HepG2 (cell line): ENCODE measurements around the gene HLA-DPA1. TPM values are rescaled to one million over a fixed set of nuclear protein-coding genes. Genes with fewer than 3 reads are reported as not detected.

Source experiments
- ATAC-seq: fragments of 200-7000 bp; cut with Tn5 transposase; 3 replicates; pipeline ENCODE4 v1.9.1; 2020; ENCODE audit warnings: mild to moderate bottlenecking, moderate library complexity
- BruUV-seq: library from RNA; stranded (reverse); fragments of 400-500 nt; replicated peaks from 2 replicates; lab custom pipeline; 2021; lab: Mats Ljungman, UMichigan
- CTCF ChIA-PET: fragments of 300-600 bp; formaldehyde crosslinking; extraction: SDS; loops from one replicate; lab custom pipeline; 2021; ENCODE audit warnings: low total read pairs, inconsistent platforms, low intra/inter-chr PET ratio; lab: Yijun Ruan, JAX
- POLR2A ChIA-PET: fragments of 350-600 bp; sonication (Branson Sonifier 250); formaldehyde crosslinking; loops from one replicate; lab custom pipeline; 2020; ENCODE audit warnings: antibody characterized with exemption, inconsistent platforms; lab: Yijun Ruan, JAX
- DNase-seq: peaks from one replicate; pipeline ENCODE4 v3.0.0-alpha.2; 2015; ENCODE audit warnings: low spot score
- FAIRE-seq: peaks from 3 replicates; lab custom pipeline; 2011; peaks lifted over from hg19 to GRCh38; lab: Jason Lieb, UNC
- H2AFZ ChIP-seq: one replicate; pipeline ENCODE4 v1.6.1; 2011; ENCODE audit warnings: low read length, inconsistent platforms
- H3K27ac ChIP-seq: fragments of 300-600 bp; 3 replicates; pipeline ENCODE4 v1.8.0; 2011; ENCODE audit warnings: mixed run types, mild to moderate bottlenecking, mixed read lengths, low read length, inconsistent platforms; ENCODE audit not compliant: insufficient read depth; ENCODE audit errors: extremely low read length
- H3K27me3 ChIP-seq, 2 experiments: fragments of 200-600 bp in 1 of 2; 2 replicates in 1 of 2; 3 replicates in 1 of 2; pipeline versions ENCODE4 v1.6.0 to v1.8.0; 2011; ENCODE audit warnings: low read length in 2 of 2, mild to moderate bottlenecking in 2 of 2, moderate library complexity in 2 of 2, inconsistent platforms in 1 of 2; ENCODE audit not compliant: insufficient read depth in 2 of 2, control insufficient read depth in 1 of 2
- H3K36me3 ChIP-seq, 2 experiments: fragments of 200-600 bp in 1 of 2; replicated peaks in 1 of 2; 2 replicates in 1 of 2; 3 replicates in 1 of 2; pipeline versions ENCODE4 v1.5.1 to v1.8.0; 2011; ENCODE audit warnings: low read length in 2 of 2, inconsistent platforms in 1 of 2; ENCODE audit not compliant: insufficient read depth in 2 of 2, control insufficient read depth in 1 of 2
- H3K4me1 ChIP-seq: 2 replicates; pipeline ENCODE4 v1.5.1; 2012; ENCODE audit warnings: low read length, inconsistent platforms; ENCODE audit not compliant: insufficient read depth
- H3K4me2 ChIP-seq: 2 replicates; pipeline ENCODE4 v1.6.0; 2011; ENCODE audit warnings: low read depth, low read length, inconsistent platforms
- H3K4me3 ChIP-seq, 3 experiments: fragments of 200-600 bp in 1 of 3; sonication (generic), shearing (Covaris generic) in 1 of 3; replicated peaks in 1 of 3; 2 replicates each; pipeline ENCODE4 v1.5.1; 2011 to 2016; ENCODE audit warnings: low read length in 3 of 3, inconsistent platforms in 2 of 3, low read depth in 2 of 3, mild to moderate bottlenecking in 2 of 3, control low read depth in 1 of 3, mixed read lengths in 1 of 3; ENCODE audit not compliant: insufficient read depth in 1 of 3
- H3K79me2 ChIP-seq: one replicate; pipeline ENCODE4 v1.6.1; 2011; ENCODE audit warnings: low read length, inconsistent platforms; ENCODE audit not compliant: insufficient read depth
- H3K9ac ChIP-seq: 2 replicates; pipeline ENCODE4 v1.6.0; 2011; ENCODE audit warnings: mild to moderate bottlenecking, low read depth, low read length, inconsistent platforms; ENCODE audit not compliant: insufficient read depth
- H3K9me3 ChIP-seq: 2 replicates; pipeline ENCODE4 v1.5.1; 2012; ENCODE audit warnings: mild to moderate bottlenecking, low read length
- H4K20me1 ChIP-seq: 2 replicates; pipeline ENCODE4 v1.6.0; 2011; ENCODE audit warnings: inconsistent platforms, mild to moderate bottlenecking, low read length, moderate library complexity; ENCODE audit not compliant: insufficient read depth
- AGO1 ChIP-seq: fragments of 200-400 bp; formaldehyde crosslinking; IDR thresholded peaks from 2 replicates; pipeline ENCODE4 v1.6.1; 2017; ENCODE audit warnings: mild to moderate bottlenecking, low read depth, low read length, moderate library complexity; ENCODE audit not compliant: poor library complexity, severe bottlenecking
- ATF7-NPFF ChIP-seq: sonication (generic); formaldehyde crosslinking; IDR thresholded peaks from 2 replicates; pipeline ENCODE4 v1.8.1; 2023; ENCODE audit warnings: mild to moderate bottlenecking, low read depth, missing genetic modification reagents, moderate library complexity
- CERS6 ChIP-seq: sonication (generic); formaldehyde crosslinking; IDR thresholded peaks from 2 replicates; pipeline ENCODE4 v1.5.0; 2020; ENCODE audit warnings: missing genetic modification reagents
- E2F2 ChIP-seq: sonication (generic); formaldehyde crosslinking; IDR thresholded peaks from 2 replicates; pipeline ENCODE4 v1.4.0; 2020; ENCODE audit warnings: missing genetic modification reagents, borderline replicate concordance
- HHEX ChIP-seq: IDR thresholded peaks from 2 replicates; pipeline ENCODE4 v1.6.1; 2016; ENCODE audit warnings: control low read depth
- IKZF5 ChIP-seq: IDR thresholded peaks from 2 replicates; pipeline ENCODE4 v1.6.1; 2018; ENCODE audit warnings: missing genetic modification reagents, mild to moderate bottlenecking, missing compliant biosample characterization
- JUNB ChIP-seq: sonication (generic); formaldehyde crosslinking; IDR thresholded peaks from 2 replicates; pipeline ENCODE4 v1.8.0; 2022; ENCODE audit warnings: missing genetic modification reagents, mild to moderate bottlenecking, borderline replicate concordance
- PCBP2 ChIP-seq: fragments of 200-400 bp; formaldehyde crosslinking; optimal IDR thresholded peaks from 2 replicates; pipeline ENCODE3; 2018; ENCODE audit warnings: low read length, low read depth; ENCODE audit not compliant: poor library complexity, severe bottlenecking
- RFX5 ChIP-seq: IDR thresholded peaks from 2 replicates; pipeline ENCODE4 v1.6.1; 2011; ENCODE audit warnings: low read depth, low read length, improper control_type of control experiment
- SMARCE1 ChIP-seq: fragments of 450-650 bp; IDR thresholded peaks from 2 replicates; pipeline ENCODE4 v1.6.1; 2017; ENCODE audit warnings: borderline replicate concordance
- TFDP2 ChIP-seq: sonication (generic); formaldehyde crosslinking; IDR thresholded peaks from 2 replicates; pipeline ENCODE4 v1.4.0; 2020; ENCODE audit warnings: missing genetic modification reagents
- U2AF2 ChIP-seq: fragments of 200-400 bp; formaldehyde crosslinking; IDR thresholded peaks from 2 replicates; pipeline ENCODE4 v1.6.1; 2017; ENCODE audit warnings: low read depth, mild to moderate bottlenecking, low read length
- ZBTB37 ChIP-seq: sonication (generic); formaldehyde crosslinking; IDR thresholded peaks from 2 replicates; pipeline ENCODE4 v1.4.0; 2020; ENCODE audit warnings: mild to moderate bottlenecking, missing genetic modification reagents
- ZMYM2 ChIP-seq: sonication (generic); formaldehyde crosslinking; IDR thresholded peaks from 2 replicates; pipeline ENCODE4 v1.8.0; 2022; ENCODE audit warnings: mild to moderate bottlenecking, missing genetic modification reagents
- ZNF138 ChIP-seq: sonication (generic); formaldehyde crosslinking; IDR thresholded peaks from 2 replicates; pipeline ENCODE4 v1.5.0; 2020; ENCODE audit warnings: mild to moderate bottlenecking, low read depth, missing genetic modification reagents
- ZNF484 ChIP-seq: sonication (generic); formaldehyde crosslinking; IDR thresholded peaks from 2 replicates; pipeline ENCODE4 v1.5.1; 2020; ENCODE audit warnings: mild to moderate bottlenecking, low read depth, missing genetic modification reagents, borderline replicate concordance
- ZNF773 ChIP-seq: sonication (generic); formaldehyde crosslinking; IDR thresholded peaks from 2 replicates; pipeline ENCODE4 v1.4.0; 2020; ENCODE audit warnings: missing genetic modification reagents, borderline replicate concordance
- ZNF790 ChIP-seq: sonication (generic); formaldehyde crosslinking; IDR thresholded peaks from 2 replicates; pipeline ENCODE4 v1.8.0; 2022; ENCODE audit warnings: missing genetic modification reagents, mild to moderate bottlenecking, borderline replicate concordance
- ZSCAN20 ChIP-seq: sonication (generic); formaldehyde crosslinking; IDR thresholded peaks from 2 replicates; pipeline ENCODE4 v1.4.0; 2020; ENCODE audit warnings: missing genetic modification reagents, mild to moderate bottlenecking, borderline replicate concordance
- ZSCAN9 ChIP-seq: IDR thresholded peaks from 2 replicates; pipeline ENCODE4 v1.6.1; 2016; ENCODE audit warnings: borderline replicate concordance
- WGBS: methylation state at CpG from one replicate; pipeline ENCODE4 v1.1.6; 2017; ENCODE audit warnings: low lambda C conversion rate; 5-methylcytosine and 5-hydroxymethylcytosine counted together
- in situ Hi-C: cut with HindIII; loops from 2 replicates; pipeline ENCODE4 v1.10.0; 2017; ENCODE audit warnings: low pct_unique_long_range_greater_than_20kb; ENCODE audit not compliant: extremely low pct_ligation_motif_present
- intact Hi-C: fragments of 100-400 bp; cut with micrococcal nuclease; formaldehyde crosslinking; loops from one replicate; pipeline ENCODE4 v1.10.0; 2022; ENCODE audit not compliant: unreplicated experiment
- polyA plus RNA-seq, 8 experiments: library from polyadenylated mRNA; depleted of rRNA in 3 of 8; stranded (reverse) in 7 of 8; unstranded in 1 of 8; fragments of >200 nt; fragmentation: Illumina TruSeq in 4 of 8; extraction: Trizol in 4 of 8; gene quantifications; 2 replicates each; pipeline versions ENCODE4 v1.2.1 to v1.2.3, GENCODE V29; 2011 to 2016; ENCODE audit warnings: low read depth in 4 of 8, missing spikeins in 1 of 8, mixed read lengths in 1 of 8; ENCODE audit not compliant: insufficient read depth in 1 of 8
- total RNA-seq, 5 experiments: library from RNA; depleted of rRNA; stranded (reverse); fragments of >200 nt; fragmentation: Illumina TruSeq; extraction: Trizol; gene quantifications; 2 replicates each; pipeline ENCODE4 v1.2.3, GENCODE V29; 2016; ENCODE audit warnings: low read depth in 1 of 5

HLA-DPA1 gene
- total and polyA plus RNA-seq, 2 of the 13 experiments (the other 11 are each of a cell fraction or from before 2014, with no cell fraction given), result not detected

- CTCF ChIA-PET, result no interaction called here
- Histone ChIP-seq H3K36me3 (no peaks in the 10 kb centered on the region), H3K79me2 (no peaks in the 10 kb centered on the region), H3K4me3 (no peak overlapping the region), H3K27ac (no peak overlapping the region), H3K9ac (no peak overlapping the region), H2AFZ (no peak overlapping the region), H3K27me3 (peaks cover 2 to 37% of the 10 kb centered on the region in 2 experiments; a peak in 4 of 5 replicates), H3K4me1 (no peaks in the 10 kb centered on the region), H3K4me2 (no peak overlapping the region), H3K9me3 (no peaks in the 10 kb centered on the region), H4K20me1 (no peaks in the 10 kb centered on the region)
- in situ Hi-C loops, result no loop called here
- TF ChIP-seq TFDP2 (CRISPR knock-in tag) (no peak), ATF7-NPFF (no peak), JUNB (CRISPR knock-in tag) (no peak), ZMYM2 (CRISPR knock-in tag) (no peak), SMARCE1 (no peak), CERS6 (no peak), U2AF2 (no peak), ZBTB37 (no peak), ZNF790 (no peak), ZNF138 (CRISPR knock-in tag) (no peak), IKZF5 (CRISPR knock-in tag) (no peak), RFX5 (no peak), ZNF773 (no peak), AGO1 (no peak), ZSCAN20 (CRISPR knock-in tag) (no peak), HHEX (CRISPR knock-in tag) (no peak), ZNF484 (CRISPR knock-in tag) (no peak), ZSCAN9 (CRISPR knock-in tag) (no peak), E2F2 (CRISPR knock-in tag) (no peak), PCBP2 (no peak)
- no peak for ATAC-seq
- no TSS peak for BruUV-seq
- no peak for FAIRE-seq
- POLR2A ChIA-PET, result no interaction called here
- DNase-seq, result no peak
- intact Hi-C loops, result no loop called here
- WGBS, result 33% methylated on average over 4 of the region's 4 CpGs
Observed at GRCh38 chr6:33079580-33079979, 6.1 kb upstream of the HLA-DPA1 start.
